Measurements from ENCODE around the gene STRADA. TPM values are rescaled to one million over a fixed set of nuclear protein-coding genes. Genes with fewer than 3 reads are reported as not detected.

Gene STRADA
- total RNA-seq, 4 donors from 2014 or later, result 16.5 to 32.3 (median 22.4) TPM

GRCh38 chr17:63772801-63773271 is 31.2 kb upstream of the STRADA start:
- ATAC-seq (ENCODE audit: low FRiP score), result no peak
- TF ChIP-seq, protein P1, sequence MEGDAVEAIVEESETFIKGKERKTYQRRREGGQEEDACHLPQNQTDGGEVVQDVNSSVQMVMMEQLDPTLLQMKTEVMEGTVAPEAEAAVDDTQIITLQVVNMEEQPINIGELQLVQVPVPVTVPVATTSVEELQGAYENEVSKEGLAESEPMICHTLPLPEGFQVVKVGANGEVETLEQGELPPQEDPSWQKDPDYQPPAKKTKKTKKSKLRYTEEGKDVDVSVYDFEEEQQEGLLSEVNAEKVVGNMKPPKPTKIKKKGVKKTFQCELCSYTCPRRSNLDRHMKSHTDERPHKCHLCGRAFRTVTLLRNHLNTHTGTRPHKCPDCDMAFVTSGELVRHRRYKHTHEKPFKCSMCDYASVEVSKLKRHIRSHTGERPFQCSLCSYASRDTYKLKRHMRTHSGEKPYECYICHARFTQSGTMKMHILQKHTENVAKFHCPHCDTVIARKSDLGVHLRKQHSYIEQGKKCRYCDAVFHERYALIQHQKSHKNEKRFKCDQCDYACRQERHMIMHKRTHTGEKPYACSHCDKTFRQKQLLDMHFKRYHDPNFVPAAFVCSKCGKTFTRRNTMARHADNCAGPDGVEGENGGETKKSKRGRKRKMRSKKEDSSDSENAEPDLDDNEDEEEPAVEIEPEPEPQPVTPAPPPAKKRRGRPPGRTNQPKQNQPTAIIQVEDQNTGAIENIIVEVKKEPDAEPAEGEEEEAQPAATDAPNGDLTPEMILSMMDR (IDR thresholded peaks at IDR 0.05), result no peak
- DNase-seq (ENCODE audit: low spot score), result no peak

DNA sequence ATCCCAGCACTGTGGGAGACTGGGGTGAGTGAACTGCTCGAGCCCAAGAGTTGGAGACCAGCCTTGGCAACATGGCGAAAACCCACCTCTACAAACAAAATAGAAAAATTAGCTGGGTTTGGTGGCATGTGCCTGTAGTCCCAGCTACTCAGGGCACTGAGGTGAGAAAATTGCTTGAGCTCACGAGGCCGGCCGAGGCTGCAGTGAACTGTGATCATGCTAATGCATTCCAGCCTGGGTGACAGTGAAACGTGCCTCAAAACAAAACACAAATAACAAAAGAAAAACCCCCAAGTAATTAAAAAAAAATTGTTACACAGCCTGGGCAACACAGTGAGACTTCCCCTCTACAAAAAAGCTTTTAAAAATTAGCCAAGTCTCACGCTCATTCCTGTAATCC is 26.8 kb upstream of the STRADA start:
- TF ChIP-seq, protein P1 (IDR thresholded peaks at IDR 0.05), result no peak
- DNase-seq (ENCODE audit: low spot score) (no peak), ATAC-seq (ENCODE audit: low FRiP score) (no peak)

DNA sequence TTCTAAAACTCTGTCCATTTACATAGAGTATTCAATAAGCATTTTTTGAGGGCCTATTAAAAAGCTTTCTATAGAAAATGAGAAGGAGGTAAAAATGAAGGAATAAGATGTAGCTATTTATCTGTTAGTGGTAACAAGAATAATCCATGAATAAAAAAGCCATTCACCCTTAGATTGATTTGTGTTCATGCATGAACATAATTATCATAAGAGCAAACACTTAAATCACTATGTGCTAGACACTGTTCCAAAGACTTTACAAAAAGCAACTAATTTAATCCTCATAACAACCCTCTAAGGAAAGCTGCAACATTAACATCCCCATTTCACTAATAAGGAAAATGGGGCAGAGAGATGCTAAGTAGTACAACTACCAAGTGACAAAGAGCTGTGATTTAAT is 25.2 kb upstream of the STRADA start:
- ATAC-seq (ENCODE audit: low FRiP score), result no peak
- TF ChIP-seq, protein P1 (IDR thresholded peaks at IDR 0.05), result no peak
- DNase-seq (ENCODE audit: low spot score), result no peak

DNA sequence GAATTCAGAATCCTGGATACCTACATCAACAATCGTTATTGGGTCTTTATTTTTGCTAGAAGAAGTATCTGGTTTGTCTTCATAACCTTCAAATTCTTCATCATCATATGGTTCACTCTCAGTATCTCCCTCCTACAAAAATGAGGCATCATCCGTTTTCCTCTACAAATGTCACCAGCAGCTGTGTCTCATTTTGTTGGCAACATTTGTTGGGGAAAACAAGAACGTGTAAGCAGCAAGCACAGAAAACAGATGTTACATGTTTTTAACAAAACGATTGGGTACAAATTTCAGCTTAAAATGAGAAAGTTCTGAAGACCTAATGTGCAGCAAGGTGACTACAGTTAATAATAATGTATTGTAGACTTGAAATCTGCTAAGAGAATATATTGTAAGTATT is 23.1 kb upstream of the STRADA start:
- ATAC-seq (ENCODE audit: low FRiP score) (no peak), DNase-seq (ENCODE audit: low spot score) (no peak)

GRCh38 chr17:63762161-63763078 is 20.8 kb upstream of the STRADA start:
- no peak for ATAC-seq (ENCODE audit: low FRiP score)
- TF ChIP-seq, protein P1 (IDR thresholded peaks at IDR 0.05), result no peak
- no peak for DNase-seq (ENCODE audit: low spot score)

More for the DNA sequence above, 23.1 kb upstream of the STRADA start:
- TF ChIP-seq, protein P1 (IDR thresholded peaks at IDR 0.05), result no peak

GRCh38 chr17:63760771-63761539 is 19.4 kb upstream of the STRADA start:
- ATAC-seq (ENCODE audit: low FRiP score) (no peak), DNase-seq (ENCODE audit: low spot score) (no peak)
- TF ChIP-seq, protein P1 (IDR thresholded peaks at IDR 0.05), result no peak
